CD4-positive, alpha-beta T cell (primary cell): ENCODE data around the gene SH3RF2. TPM values are rescaled to one million over a fixed set of nuclear protein-coding genes. Genes with fewer than 3 reads are reported as not detected.

Source experiments
- ATAC-seq: fragments of 200-7000 bp; cut with Tn5 transposase; one replicate; pipeline ENCODE4 v1.10.0; 2022; ENCODE audit warnings: mild to moderate bottlenecking; ENCODE audit not compliant: poor library complexity
- CTCF ChIA-PET: fragments of 350-600 bp; sonication (Branson Sonifier 250); formaldehyde crosslinking; loops from one replicate; lab custom pipeline; 2021; ENCODE audit warnings: antibody characterized with exemption, inconsistent platforms; lab: Charles Lee
- POLR2A ChIA-PET: fragments of 350-600 bp; sonication (Branson Sonifier 250); formaldehyde crosslinking; loops from one replicate; lab custom pipeline; 2021; ENCODE audit warnings: antibody characterized with exemption, inconsistent platforms; lab: Charles Lee
- DNase-seq, 14 experiments: peaks; one replicate each; pipeline ENCODE4 v3.0.0-alpha.2; 2013 to 2020; ENCODE audit warnings: mixed read lengths in 2 of 14
- H3K27ac ChIP-seq, 2 donors: one replicate each; pipeline versions ENCODE4 v1.5.1 to v1.7.0; 2013; ENCODE audit warnings: low read length in 2 of 2, low read depth in 1 of 2, mild to moderate bottlenecking in 1 of 2
- H3K27me3 ChIP-seq, 2 experiments: 1 replicate in 1 of 2; 2 replicates in 1 of 2; pipeline versions ENCODE4 v1.6.1 to v1.7.0; 2013; ENCODE audit warnings: low read length in 2 of 2, control low read depth in 1 of 2, mild to moderate bottlenecking in 1 of 2, moderate library complexity in 1 of 2; ENCODE audit not compliant: insufficient read depth in 2 of 2, control insufficient read depth in 1 of 2
- H3K36me3 ChIP-seq: one replicate; pipeline ENCODE4 v1.6.1; 2013; ENCODE audit warnings: low read length, control low read depth; ENCODE audit not compliant: insufficient read depth
- H3K4me1 ChIP-seq: one replicate; pipeline ENCODE4 v1.6.1; 2013; ENCODE audit warnings: low read length, control low read depth; ENCODE audit not compliant: insufficient read depth
- H3K4me3 ChIP-seq: one replicate; pipeline ENCODE4 v1.5.1; 2013; ENCODE audit warnings: mild to moderate bottlenecking, low read length, moderate library complexity
- H3K9me3 ChIP-seq, 2 experiments: 1 replicate in 1 of 2; 2 replicates in 1 of 2; pipeline versions ENCODE4 v1.6.1 to v1.7.0; 2013; ENCODE audit warnings: low read length in 2 of 2, mild to moderate bottlenecking in 2 of 2, control low read depth in 1 of 2, moderate library complexity in 1 of 2; ENCODE audit not compliant: control insufficient read depth in 1 of 2, insufficient read depth in 1 of 2
- H3K27ac Mint-ChIP-seq: one replicate; pipeline ENCODE4 v1.8.0; 2020; ENCODE audit warnings: mixed read lengths
- H3K27me3 Mint-ChIP-seq: one replicate; pipeline ENCODE4 v1.8.0; 2021; ENCODE audit warnings: mixed read lengths
- H3K36me3 Mint-ChIP-seq: one replicate; pipeline ENCODE4 v1.8.0; 2021; ENCODE audit warnings: low read depth, mixed read lengths
- H3K4me1 Mint-ChIP-seq: one replicate; pipeline ENCODE4 v1.8.0; 2021; ENCODE audit warnings: low read depth, mixed read lengths
- H3K4me3 Mint-ChIP-seq: one replicate; pipeline ENCODE4 v1.8.0; 2020; ENCODE audit warnings: mild to moderate bottlenecking, mixed read lengths
- H3K9me3 Mint-ChIP-seq: one replicate; pipeline ENCODE4 v1.8.0; 2020; ENCODE audit warnings: mixed read lengths
- CTCF ChIP-seq: fragments of 200-600 bp; IDR thresholded peaks from one replicate; pipeline ENCODE4 v1.8.0; 2022; ENCODE audit warnings: antibody characterized with exemption, mild to moderate bottlenecking
- intact Hi-C, 2 experiments: fragments of 100-400 bp; cut with DNase I in 1 of 2; cut with micrococcal nuclease in 1 of 2; formaldehyde crosslinking; loops; one replicate each; pipeline versions ENCODE4 v1.15.1 to v1.9.0; 2023 to 2025; cut with DNase I, micrococcal nuclease
- total RNA-seq, 174 experiments: library from RNA in 2 of 174; stranded (reverse) in 2 of 174; gene quantifications; one replicate each; pipeline ENCODE4 v1.2.3 and lab custom pipeline; 2021 to 2026

The SH3RF2 gene
- total RNA-seq, 2 experiments from 2014 or later, result 0.11 to 0.42 TPM

- no peak for TF ChIP-seq CTCF
- DNase-seq (no peak), ATAC-seq (no peak)
- Histone ChIP-seq H3K4me3 (no peak overlapping the region), H3K9me3 (no peaks in the 10 kb centered on the region), H3K36me3 (no peaks in the 10 kb centered on the region), H3K27ac (no peak overlapping the region), H3K27me3 (no peaks in the 10 kb centered on the region), H3K4me1 (no peaks in the 10 kb centered on the region)
- Mint-ChIP-seq H3K36me3 (no peaks in the 10 kb centered on the region), H3K27me3 (peaks cover 11% of the 10 kb centered on the region), H3K4me1 (no peaks in the 10 kb centered on the region), H3K27ac (no peak overlapping the region), H3K9me3 (peaks cover 4% of the 10 kb centered on the region), H3K4me3 (no peak overlapping the region)
- ChIA-PET CTCF (no interaction called here), POLR2A (no interaction called here)
- intact Hi-C loops, result no loop called here
These were observed 67.5 kb downstream of the SH3RF2 start for GRCh38 chr5:146003852-146004251.

- no peak overlapping the region for H3K27ac ChIP-seq
- Mint-ChIP-seq H3K36me3 (no peaks in the 10 kb centered on the region), H3K9me3 (peaks cover 4% of the 10 kb centered on the region), H3K4me1 (no peaks in the 10 kb centered on the region), H3K4me3 (no peak overlapping the region), H3K27me3 (peaks cover 11% of the 10 kb centered on the region), H3K27ac (no peak overlapping the region)
- H3K4me1 ChIP-seq, result no peaks in the 10 kb centered on the region
- DNase-seq, result no peak
- ATAC-seq, result no peak
- H3K36me3 ChIP-seq, result no peaks in the 10 kb centered on the region
- ChIA-PET CTCF (no interaction called here), POLR2A (no interaction called here)
- no peak for TF ChIP-seq CTCF
- no peaks in the 10 kb centered on the region for H3K9me3 ChIP-seq
- H3K27me3 ChIP-seq, result no peaks in the 10 kb centered on the region
- no peak overlapping the region for H3K4me3 ChIP-seq
- intact Hi-C loops, result no loop called here
These were observed 68.9 kb downstream of the SH3RF2 start for GRCh38 chr5:146005264-146005663.

GRCh38 chr5:146005723-146006122, 69.3 kb downstream of the SH3RF2 start:
- Mint-ChIP-seq H3K27me3 (peaks cover 11% of the 10 kb centered on the region), H3K4me1 (no peaks in the 10 kb centered on the region), H3K4me3 (no peak overlapping the region), H3K27ac (no peak overlapping the region), H3K36me3 (no peaks in the 10 kb centered on the region), H3K9me3 (peaks cover 4% of the 10 kb centered on the region)
- ChIA-PET CTCF (no interaction called here), POLR2A (no interaction called here)
- Histone ChIP-seq H3K27me3 (no peaks in the 10 kb centered on the region), H3K9me3 (no peaks in the 10 kb centered on the region), H3K4me3 (no peak overlapping the region), H3K4me1 (no peaks in the 10 kb centered on the region), H3K36me3 (no peaks in the 10 kb centered on the region), H3K27ac (no peak overlapping the region)
- DNase-seq, result no peak
- no peak for TF ChIP-seq CTCF
- intact Hi-C loops, result no loop called here
- no peak for ATAC-seq
